ENCODE results near the gene PNCK. TPM values are rescaled to one million over a fixed set of nuclear protein-coding genes. Genes with fewer than 3 reads are reported as not detected.

Gene PNCK
- total and polyA plus RNA-seq, 4 donors, result 0.44 to 0.77 (median 0.67) TPM

DNA sequence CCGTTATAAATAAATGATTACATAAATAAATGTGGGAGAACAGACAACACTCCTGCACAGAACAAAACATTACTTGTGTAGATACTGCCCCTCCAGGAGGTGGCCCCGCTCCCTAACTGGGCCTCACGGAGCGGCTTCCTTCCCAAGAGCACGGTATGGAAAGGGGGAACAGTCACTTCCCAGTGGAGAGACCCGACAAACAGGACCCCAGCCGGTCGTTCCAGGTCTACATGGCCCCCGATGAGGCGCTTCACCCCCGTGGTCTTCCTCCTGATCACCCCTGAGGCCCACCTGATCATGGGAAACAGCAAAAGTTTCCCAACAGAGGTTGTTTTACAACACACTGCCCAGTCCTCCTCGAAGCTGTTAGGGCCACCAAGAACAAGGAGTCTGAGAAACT is 7.6 kb upstream of the PNCK start:
- Histone ChIP-seq H3K27me3 (ENCODE audit: control insufficient read depth in 3 of 3, insufficient read depth in 3 of 3, low read length in 2 of 3) (peaks cover 0 to 4% (median 2%) of the 10 kb centered on the region in 3 donors), H3K27ac (ENCODE audit: low read depth in 1 of 2, low read length in 1 of 2) (no peak overlapping the region), H3K9ac (ENCODE audit: insufficient read depth in 1 of 2, low read length in 2 of 2) (no peak overlapping the region), H3K36me3 (ENCODE audit: control insufficient read depth in 4 of 4, insufficient read depth in 4 of 4, low read length in 4 of 4) (no peaks in the 10 kb centered on the region), H3K4me3 (no peak overlapping the region), H3K9me3 (ENCODE audit: control insufficient read depth in 4 of 4, insufficient read depth in 3 of 4, low read length in 3 of 4) (peaks cover 0 to 6% (median 1%) of the 10 kb centered on the region in 4 donors), H3K4me1 (ENCODE audit: control insufficient read depth in 5 of 5, insufficient read depth in 5 of 5, low read length in 5 of 5) (no peaks in the 10 kb centered on the region)
- DNase-seq, result no peak
- TF ChIP-seq, protein P1, sequence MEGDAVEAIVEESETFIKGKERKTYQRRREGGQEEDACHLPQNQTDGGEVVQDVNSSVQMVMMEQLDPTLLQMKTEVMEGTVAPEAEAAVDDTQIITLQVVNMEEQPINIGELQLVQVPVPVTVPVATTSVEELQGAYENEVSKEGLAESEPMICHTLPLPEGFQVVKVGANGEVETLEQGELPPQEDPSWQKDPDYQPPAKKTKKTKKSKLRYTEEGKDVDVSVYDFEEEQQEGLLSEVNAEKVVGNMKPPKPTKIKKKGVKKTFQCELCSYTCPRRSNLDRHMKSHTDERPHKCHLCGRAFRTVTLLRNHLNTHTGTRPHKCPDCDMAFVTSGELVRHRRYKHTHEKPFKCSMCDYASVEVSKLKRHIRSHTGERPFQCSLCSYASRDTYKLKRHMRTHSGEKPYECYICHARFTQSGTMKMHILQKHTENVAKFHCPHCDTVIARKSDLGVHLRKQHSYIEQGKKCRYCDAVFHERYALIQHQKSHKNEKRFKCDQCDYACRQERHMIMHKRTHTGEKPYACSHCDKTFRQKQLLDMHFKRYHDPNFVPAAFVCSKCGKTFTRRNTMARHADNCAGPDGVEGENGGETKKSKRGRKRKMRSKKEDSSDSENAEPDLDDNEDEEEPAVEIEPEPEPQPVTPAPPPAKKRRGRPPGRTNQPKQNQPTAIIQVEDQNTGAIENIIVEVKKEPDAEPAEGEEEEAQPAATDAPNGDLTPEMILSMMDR (IDR thresholded peaks at IDR 0.05; ENCODE audit: control extremely low read depth, extremely low read depth), result no peak
- no peak for ATAC-seq (ENCODE audit: insufficient read depth, low FRiP score)
- WGBS, 2 donors, result 70 to 75% methylated on average over 12 of the region's 12 CpGs

GRCh38 chrX:153674219-153674851 is 722 bp upstream of the PNCK start:
- H3K27ac ChIP-seq (ENCODE audit: low read depth in 1 of 2, low read length in 1 of 2), result no peak overlapping the region
- H3K4me1 ChIP-seq (ENCODE audit: control insufficient read depth in 5 of 5, insufficient read depth in 5 of 5, low read length in 5 of 5), result no peaks in the 10 kb centered on the region
- peaks cover 0 to 11% (median 0%) of the 10 kb centered on the region in 4 donors for H3K9me3 ChIP-seq (ENCODE audit: control insufficient read depth in 4 of 4, insufficient read depth in 3 of 4, low read length in 3 of 4)
- TF ChIP-seq, protein P1 (IDR thresholded peaks at IDR 0.05; ENCODE audit: control extremely low read depth, extremely low read depth), result no peak
- peaks cover 10 to 18% (median 12%) of the 10 kb centered on the region in 3 donors for H3K27me3 ChIP-seq (ENCODE audit: control insufficient read depth in 3 of 3, insufficient read depth in 3 of 3, low read length in 2 of 3)
- WGBS, 2 donors, result 75 to 80% methylated on average over 23 to 27 of the region's 27 CpGs
- H3K4me3 ChIP-seq, result no peak overlapping the region
- ATAC-seq (ENCODE audit: insufficient read depth, low FRiP score) (no peak), DNase-seq (no peak)
- no peak overlapping the region for H3K9ac ChIP-seq (ENCODE audit: insufficient read depth in 1 of 2, low read length in 2 of 2)
- H3K36me3 ChIP-seq (ENCODE audit: control insufficient read depth in 4 of 4, insufficient read depth in 4 of 4, low read length in 4 of 4), result no peaks in the 10 kb centered on the region

- Histone ChIP-seq H3K4me1 (ENCODE audit: control insufficient read depth in 5 of 5, insufficient read depth in 5 of 5, low read length in 5 of 5) (no peaks in the 10 kb centered on the region), H3K9me3 (ENCODE audit: control insufficient read depth in 4 of 4, insufficient read depth in 3 of 4, low read length in 3 of 4) (peaks cover 0 to 11% (median 0%) of the 10 kb centered on the region in 4 donors), H3K27me3 (ENCODE audit: control insufficient read depth in 3 of 3, insufficient read depth in 3 of 3, low read length in 2 of 3) (peaks cover 8 to 18% (median 16%) of the 10 kb centered on the region in 3 donors), H3K36me3 (ENCODE audit: control insufficient read depth in 4 of 4, insufficient read depth in 4 of 4, low read length in 4 of 4) (no peaks in the 10 kb centered on the region), H3K27ac (ENCODE audit: low read depth in 1 of 2, low read length in 1 of 2) (no peak overlapping the region), H3K4me3 (no peak overlapping the region), H3K9ac (ENCODE audit: insufficient read depth in 1 of 2, low read length in 2 of 2) (no peak overlapping the region)
- WGBS, 2 donors, result 51 to 61% methylated on average over 34 to 53 of the region's 53 CpGs
- no peak for ATAC-seq (ENCODE audit: insufficient read depth, low FRiP score)
- no peak for DNase-seq
- TF ChIP-seq, protein P1 (IDR thresholded peaks at IDR 0.05; ENCODE audit: control extremely low read depth, extremely low read depth), result no peak
These were observed 834 bp downstream of the PNCK start for GRCh38 chrX:153672531-153673427.
